Measurements from ENCODE around the gene GSN.

Gene GSN

DNA sequence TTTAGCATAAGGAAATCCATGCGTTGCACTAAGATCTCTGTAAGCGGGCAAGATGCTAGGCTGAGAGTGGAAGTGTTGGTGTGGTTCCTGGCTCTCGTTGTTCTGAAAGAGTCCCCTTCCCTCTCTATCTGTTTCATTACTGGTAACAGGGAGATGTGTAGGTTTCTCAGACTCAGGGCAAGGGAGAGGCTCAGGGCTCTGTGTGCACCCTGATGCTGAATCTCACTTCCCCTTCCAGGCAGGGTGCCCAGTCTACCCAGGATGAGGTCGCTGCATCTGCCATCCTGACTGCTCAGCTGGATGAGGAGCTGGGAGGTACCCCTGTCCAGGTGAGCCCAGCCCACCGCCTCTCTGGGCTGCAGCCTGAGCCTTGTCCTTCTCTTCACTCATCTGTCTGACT, 56.4 kb downstream of the GSN start:
- no peak for DNase-seq

DNA sequence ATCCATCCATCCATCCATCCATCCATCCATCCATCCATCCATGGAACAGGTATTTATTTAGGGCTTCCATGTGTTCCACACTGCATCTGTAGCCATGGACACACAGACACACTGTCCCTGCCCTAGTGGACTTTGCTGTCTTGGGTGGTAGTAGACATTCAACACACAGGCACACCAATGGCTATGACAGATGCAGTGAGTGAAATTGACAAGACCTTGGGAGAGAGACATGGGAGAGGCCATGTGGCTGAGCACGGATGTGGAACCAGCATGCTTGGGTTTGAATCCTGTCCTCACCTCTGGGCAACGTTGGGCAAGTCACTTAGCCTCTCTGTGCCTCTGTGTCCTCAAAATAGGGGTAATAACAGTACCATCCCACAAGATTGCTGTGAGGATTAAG, 56.8 kb downstream of the GSN start:
- no peak for DNase-seq

DNA sequence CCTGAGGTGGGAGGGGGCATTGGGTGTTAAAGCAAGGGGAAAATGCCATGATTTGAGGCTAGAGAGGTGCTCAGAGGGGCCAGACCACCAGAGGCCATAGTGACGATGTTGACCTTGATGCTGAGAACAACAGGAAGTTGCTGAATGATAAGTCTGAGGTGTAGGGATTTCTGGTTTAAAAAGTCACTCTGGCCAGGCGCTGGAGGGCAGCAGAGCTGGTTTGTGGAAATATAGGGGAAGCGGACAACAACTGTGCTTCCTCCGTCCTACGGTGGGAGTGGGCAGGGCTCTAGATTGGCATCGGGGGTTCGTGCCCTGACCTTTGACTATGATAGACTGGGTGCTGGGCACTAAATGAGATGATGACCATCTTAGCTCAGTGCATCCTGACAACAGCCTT, 57.4 kb downstream of the GSN start:
- no peak for DNase-seq

DNA sequence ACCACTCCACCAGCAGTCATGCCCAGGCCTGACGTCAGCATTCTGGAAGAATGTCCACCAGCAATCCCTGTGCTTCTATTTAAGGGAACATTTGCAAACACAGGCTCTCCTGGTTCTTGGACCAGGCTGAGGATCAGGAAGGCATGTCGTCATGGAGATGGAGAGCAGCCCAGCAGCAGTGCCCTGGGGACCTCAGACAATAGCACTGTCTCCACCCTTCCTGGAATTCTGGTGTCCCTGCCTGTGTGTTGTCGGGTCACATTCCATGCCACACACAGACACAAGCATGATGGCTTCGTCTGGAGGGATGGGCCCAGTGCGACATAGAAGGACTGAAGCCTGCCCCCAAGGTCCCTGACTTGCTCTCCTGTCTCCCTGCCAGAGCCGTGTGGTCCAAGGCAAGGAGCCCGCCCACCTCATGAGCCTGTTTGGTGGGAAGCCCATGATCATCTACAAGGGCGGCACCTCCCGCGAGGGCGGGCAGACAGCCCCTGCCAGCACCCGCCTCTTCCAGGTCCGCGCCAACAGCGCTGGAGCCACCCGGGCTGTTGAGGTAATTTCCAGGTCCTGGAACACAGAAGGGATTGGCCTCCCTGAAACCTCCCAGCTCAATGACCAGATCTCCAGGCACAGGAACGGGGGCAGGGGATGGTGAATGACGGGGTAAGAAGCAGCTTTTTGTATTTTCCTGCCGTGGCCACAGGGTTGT, 58.3 kb downstream of the GSN start:
- peak; percentile 73 for DNase-seq

DNA sequence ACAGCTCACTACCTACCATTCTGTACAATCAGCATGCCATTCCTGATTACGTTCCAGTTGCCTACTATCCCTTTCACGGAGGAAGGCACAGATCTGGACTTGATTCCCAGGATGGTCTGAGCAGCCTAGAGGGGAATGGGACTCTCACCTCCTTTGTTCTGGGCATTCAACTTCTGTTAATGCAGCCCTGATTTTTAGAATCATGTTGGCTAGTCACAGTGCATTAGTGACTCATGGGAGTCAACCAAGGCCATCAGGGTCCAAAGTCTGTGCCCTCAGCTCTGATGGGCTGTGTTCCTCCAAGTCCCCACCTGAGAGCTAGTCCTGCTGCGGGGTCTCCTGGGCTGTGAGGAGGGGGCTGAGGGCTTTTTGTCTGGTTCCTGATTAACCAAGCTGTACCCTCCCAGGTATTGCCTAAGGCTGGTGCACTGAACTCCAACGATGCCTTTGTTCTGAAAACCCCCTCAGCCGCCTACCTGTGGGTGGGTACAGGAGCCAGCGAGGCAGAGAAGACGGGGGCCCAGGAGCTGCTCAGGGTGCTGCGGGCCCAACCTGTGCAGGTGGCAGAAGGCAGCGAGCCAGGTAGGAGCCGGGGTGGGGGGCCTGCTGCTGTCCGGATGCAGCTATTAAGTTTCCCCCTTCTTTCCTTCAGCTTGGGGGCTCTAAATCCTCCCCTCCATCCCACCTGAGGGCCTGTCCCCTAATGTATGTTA, 59.1 kb downstream of the GSN start:
- DNase-seq, result no peak

DNA sequence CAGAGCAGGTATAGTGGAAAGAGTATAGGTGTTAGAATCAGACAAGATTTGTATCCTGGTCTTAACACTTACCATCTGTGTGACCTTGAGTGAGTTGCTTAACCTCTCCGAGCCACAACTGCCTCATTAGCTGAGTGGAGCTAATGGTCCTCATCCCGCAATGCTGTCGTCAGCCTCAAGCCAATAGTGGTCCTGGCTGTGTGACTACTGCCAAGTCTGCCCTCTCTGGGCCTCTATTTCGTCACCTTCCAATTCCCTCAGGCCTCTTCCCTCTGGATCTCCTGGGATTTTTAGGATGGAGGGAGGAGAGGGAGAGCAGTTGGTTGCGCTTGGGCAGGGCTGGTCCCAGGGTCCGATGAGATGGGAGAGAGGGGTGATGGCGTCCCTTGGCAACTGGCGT, 60.5 kb downstream of the GSN start:
- no peak for DNase-seq

DNA sequence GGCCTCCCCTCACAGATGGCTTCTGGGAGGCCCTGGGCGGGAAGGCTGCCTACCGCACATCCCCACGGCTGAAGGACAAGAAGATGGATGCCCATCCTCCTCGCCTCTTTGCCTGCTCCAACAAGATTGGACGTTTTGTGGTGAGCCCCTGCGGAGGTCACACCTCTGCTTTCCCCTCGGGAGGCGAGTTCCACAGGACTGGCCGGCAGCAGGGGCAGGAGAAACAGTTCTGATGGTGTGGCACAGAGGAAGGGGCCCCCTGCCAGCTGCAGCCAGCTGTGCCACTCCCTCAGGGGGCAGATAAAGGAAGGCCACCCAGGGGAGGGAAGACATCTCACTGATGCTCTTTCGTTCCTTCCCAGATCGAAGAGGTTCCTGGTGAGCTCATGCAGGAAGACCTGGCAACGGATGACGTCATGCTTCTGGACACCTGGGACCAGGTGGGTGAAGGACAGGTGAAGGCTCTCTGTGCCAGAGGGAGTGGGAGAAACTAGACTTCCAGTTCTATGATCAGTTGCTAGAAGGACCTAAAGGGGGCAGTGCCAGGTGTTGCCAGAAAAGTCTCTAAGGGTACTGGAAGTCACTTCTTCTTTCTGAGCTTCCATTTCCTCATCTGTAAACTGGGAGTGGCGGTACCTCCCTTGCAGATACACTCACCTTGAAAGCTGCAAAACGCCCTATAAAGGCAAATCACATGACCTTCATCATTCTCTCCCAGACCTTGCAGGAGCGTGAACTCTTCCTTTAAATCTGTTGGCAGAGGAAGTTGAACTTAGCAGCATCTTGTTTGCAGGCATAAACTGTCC, 61.1 kb downstream of the GSN start:
- no peak for DNase-seq

DNA sequence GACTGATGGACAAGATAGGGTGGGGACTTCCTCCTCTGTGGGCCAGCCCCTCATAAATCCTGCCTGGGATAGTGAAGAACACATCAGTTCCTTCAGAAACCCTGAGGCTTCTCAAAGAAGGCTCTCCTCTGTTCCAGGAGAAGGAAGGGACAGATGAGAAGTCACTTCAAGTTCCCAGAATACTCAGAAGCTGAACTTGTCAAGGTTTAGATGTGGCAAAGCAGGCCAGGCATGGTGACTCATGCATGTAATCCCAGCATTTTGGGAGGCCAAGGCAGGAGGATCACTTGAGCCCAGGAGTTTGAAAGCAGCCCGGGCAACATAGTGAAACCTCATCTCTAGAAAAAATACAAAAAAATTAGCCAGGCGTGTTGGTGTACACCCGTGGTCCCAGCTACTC, 63.6 kb downstream of the GSN start:
- no peak for DNase-seq

DNA sequence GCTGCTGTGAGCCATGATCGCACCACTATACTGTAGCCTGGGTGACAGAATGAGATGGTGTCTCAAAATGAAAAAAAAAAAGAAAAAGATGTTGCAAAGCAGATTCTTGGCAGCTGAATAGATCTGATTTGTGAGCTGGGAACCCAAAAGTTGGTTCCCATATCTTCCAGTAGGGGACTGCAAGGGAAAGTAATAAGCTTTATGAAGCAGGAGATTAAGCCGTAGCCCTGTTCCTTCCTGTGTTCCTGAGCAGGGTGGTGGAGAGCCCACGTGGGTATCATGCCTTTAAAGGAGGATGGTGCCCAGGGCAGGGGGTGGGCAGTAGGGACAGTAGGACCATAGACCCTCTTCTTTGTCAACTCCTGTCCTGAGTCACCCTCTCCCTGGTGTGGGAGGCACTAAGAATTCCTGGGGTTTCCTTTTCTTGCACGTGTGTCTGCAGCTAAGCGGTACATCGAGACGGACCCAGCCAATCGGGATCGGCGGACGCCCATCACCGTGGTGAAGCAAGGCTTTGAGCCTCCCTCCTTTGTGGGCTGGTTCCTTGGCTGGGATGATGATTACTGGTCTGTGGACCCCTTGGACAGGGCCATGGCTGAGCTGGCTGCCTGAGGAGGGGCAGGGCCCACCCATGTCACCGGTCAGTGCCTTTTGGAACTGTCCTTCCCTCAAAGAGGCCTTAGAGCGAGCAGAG, 64.2 kb downstream of the GSN start:
- peak; percentile 65 for DNase-seq

DNA sequence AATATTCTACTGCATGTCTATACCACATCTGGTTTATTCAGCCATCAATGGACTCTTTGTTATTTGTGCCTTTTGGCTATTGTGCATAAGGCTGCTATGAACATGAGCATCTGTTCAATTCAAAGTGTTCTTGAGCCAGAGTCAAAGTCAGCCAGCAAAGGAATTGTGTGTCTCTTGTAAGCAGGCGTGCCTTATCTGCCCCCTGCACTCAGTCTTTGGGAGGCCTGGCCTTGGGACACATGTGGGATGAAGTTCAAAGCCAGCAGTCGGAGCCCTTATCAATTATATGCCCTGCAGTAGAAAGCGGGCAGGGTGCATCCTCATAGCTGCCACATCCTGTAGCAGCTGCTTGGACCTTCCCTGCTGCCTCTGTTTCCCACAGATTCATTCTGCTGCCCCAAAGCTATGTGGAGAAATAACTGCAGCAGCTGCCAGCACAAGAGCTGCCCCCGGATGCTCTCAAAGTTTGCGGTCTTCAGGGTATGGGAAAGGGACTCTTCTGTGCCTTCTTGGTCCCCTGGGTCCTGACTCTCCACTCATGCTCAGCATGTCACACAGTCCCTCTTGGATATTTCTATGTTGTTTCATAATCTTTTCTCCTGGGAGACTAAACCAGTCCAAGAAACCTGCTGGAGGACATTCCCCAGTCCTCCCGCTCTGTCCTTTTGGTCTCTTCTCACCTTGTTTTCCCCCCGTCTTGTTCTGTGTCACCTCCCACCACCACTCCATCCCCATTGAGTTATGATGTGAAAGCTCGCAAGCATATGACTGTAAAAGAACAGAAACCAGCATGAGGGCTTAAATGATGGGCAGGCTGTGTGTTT, 66.2 kb downstream of the GSN start:
- no peak for DNase-seq

DNA sequence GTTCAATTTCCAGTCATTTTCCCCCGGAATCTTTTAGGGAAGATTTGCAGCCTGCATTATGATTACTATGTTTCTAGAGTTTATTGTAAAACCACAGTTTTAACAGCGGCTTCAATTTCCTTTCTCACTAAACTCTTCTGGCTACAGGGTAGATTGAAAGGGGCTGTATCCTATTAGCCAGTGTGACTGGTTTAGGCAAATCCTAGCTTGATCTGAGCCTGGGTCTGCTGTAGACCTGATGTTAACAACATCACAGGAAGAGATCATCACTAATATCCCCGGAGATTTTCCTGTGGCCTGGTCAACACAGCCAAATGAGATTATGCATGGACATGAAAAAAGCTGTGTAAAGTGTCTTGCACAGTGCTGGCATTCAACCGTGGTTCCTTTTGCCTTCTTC, 68.7 kb downstream of the GSN start:
- no peak for DNase-seq

DNA sequence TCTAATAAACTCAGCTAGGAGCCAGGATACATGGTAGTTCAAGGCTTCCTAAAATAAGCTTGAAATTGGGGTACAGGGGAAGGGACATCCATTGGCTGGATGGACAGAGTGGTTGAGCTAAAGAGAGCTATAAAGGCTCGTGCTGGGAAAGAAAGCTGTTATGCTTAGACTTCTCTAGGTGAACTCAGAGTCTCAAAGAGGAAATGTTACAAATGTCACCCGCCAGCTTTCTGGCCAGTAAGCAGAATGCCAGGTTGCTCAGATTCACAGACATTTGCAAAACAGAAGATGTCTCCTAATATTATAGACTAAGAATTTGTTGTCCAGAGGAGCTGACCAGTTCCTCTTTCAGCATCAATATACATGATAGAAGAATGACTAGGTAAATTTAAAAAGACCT, 71.5 kb downstream of the GSN start:
- DNase-seq, result no peak

DNA sequence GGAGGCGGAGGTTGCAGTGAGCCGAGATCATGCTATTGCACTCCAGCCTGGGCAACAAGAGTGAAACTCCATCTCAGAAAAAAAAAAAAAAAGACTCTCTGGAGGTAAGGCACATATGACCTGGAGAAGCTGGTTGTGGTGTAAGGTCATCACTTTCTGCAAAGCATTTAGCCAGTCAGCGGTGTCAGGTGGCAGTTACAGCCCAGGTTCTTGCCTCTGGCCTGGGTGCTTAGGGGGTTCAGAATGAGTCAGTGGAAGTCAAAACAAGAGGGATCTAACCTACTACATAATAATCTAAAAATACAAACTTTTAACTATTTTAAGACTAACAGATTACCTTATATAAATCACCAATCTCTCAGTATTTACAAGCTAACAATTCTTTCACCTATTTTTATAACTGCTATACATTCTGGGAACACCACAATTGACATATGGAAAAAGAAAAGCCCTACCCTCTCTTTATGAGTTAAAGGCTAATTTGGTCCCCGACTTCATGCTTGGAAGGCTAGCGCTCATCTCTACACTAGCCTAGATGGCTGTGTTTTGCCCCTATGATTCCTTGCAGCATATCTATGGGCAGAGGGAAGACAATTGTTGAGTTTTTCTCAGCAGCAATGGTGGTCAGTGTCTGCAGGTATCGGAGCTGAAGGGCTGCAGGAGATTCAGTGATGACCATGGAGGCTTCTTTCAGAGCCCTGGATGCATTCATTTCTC, 72.9 kb downstream of the GSN start:
- no peak for DNase-seq

DNA sequence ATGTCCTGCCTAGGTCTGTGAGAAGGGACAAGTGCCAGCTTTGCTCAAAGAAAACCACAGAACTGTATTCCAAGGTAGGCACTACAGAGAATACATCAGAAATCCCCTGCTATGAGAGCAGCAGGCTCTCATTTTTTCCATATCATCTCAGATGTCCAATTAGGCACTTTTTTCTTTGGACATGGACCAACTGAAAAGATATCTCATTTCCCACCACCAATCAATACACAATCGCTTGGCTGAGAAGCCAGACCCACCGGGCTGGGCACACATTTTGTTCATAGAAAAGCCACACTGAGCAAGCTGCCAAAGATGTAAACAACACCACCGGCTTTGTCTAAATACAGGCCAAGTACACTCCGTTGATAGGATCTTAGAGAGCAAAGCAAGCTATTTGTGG, 76.2 kb downstream of the GSN start:
- no peak for DNase-seq

DNA sequence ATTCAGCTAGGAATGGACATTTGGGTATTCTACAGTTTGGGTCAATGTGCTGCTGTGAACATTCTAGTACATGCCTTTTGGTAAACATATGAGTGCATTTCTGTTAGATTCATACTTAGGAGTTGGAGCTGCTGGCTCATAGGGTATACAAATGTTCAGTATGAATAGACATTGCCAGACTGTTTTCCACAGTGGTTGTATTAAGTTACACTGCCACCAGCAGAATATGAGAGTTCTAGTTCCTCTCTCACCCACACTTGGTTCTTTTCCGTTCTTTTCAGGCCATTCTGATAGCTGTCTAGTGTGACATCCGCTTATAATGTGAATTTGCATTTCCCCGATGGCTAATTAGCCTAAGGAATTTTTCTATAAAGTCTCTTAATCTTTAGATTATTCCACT, 77.1 kb downstream of the GSN start:
- no peak for DNase-seq

DNA sequence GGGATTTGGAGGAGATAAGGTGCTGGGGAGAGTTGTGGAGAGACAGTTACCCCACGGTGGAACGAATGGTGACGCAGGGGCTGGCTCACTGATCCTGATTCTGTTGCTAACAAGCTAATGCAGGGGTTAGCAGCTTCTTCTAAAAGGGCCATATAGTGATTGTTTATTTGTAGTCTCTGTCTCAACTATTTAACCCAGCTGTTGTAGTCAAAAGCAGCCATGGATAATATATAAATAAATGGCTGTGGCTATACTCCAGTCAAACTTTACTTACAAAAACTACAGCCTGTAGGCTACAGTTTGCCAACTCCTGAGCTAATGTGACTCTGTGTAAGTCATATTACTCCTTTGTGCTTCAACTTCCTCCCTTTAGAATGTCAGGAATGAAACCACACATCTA, 80.3 kb downstream of the GSN start:
- no peak for DNase-seq

DNA sequence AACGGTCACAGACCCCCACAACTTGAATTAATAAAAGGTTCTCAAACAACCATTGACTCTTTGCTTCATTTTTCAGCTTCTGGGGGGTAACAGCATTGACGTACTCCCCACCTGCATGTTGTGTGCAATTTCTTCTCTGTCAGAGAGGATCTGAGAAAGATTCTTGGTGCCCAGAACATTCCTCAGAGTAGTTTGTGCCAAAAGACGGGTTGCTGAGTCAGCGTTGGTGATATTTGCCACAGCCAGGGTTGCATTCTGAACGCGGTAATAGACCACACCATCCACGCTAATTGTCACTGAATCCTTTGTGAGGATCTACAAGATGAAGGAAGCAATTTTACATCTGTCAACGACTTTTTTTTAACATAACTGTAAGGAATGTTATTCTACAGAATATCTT, 81.0 kb downstream of the GSN start:
- DNase-seq, result peak; percentile 30

DNA sequence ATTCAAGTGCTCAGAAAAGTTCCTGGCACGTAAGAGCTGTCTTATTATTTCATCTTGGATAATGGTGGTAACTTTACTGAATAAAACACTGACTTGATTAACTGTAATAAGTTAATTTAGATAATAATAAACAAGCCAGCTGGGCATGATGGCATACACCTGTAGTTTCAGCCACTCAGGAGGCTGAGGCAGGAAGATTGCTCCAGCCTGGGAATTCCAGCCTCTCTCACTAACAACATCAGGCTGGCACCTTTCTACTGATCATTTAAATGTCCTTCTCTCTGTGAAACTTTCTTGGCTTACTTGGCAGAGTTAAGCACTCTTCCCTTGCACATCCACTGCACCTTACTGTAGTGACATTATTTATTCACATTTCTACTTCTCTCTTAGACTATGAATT, 82.1 kb downstream of the GSN start:
- no peak for DNase-seq

DNA sequence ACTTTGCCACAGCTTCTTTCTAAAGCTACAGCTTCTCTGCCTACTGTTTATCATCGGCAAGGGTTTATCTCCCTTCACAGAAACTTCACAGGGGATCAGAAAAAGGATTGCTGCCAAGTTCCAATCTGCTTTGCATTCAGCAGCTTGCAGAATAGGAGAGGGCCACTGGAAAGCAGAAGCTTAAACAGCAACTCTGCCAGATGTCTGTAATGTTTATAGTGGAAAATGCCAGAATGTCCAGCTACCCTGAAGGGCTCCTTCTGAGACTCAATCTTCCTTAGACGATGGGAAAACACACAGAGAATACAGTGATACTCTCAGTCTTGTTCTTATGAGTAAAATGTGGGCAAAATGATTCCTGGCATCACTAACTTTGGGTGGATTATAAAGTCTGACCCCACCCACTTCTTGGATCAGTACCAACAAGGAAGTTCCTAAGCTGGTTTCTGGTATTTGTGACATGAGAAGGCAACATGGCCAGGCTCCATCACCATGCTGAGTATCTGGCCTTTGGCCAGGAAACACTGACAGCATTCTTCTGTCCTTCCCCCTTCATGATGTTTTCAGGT, 83.1 kb downstream of the GSN start:
- peak; percentile 96 for DNase-seq

DNA sequence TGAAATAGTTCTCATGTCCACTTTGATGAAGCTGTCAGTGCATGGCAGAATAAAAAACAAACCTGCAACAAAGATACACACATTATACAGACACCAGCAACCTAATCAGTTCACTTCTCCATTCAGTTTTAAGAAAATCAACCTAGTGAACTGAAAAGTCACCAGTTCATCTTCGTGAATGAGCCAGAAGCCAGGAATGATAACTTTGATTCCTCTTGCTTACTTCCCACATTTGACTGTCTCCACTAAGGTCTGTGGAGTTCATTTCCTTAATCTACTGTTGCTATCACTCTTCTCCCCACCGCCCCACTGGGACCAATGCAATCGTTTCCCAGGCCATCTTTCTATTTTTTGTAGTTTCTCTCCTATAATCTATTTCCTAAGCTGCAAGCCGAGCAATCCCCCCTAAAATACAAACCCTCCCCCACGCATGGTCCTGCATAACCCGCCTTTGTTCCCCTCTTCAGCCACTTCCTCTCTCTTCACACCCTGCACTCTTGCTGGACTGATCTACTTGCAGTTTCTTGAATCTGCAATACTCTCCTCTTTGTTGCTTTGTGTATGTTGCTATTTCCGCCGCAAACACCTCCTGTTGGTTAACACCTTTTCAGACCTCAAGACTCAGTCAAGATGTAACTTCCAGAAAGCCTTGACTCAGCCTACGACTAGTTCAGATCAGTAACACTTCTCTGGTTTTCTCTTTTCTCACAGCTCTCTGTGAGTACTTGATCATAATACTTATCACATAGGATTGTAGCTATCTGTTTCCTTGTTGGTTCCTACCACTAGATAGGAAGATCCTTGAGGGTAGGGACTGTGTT, 85.5 kb downstream of the GSN start:
- DNase-seq, result no peak

DNA sequence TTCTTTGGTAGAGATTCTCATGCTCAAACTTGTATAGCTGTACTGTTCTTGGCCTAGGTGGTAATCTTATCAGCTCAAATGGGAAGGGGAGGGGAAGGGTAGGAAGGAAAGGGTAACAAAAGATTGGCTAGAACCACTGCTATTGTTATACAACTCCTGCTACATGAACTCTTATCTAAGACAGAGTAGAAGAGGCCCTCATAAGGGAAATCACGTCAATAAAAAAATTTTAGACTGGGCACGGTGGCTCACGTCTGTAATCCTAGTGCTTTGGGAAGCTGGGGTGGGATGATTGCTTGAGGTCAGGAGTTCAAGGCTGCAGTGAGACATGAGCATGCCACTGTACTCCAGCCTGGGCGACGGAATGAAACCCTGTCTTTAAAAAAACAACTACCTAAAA, 86.2 kb downstream of the GSN start:
- DNase-seq, result no peak
